ENCODE results near the gene HCRTR2.

DNA sequence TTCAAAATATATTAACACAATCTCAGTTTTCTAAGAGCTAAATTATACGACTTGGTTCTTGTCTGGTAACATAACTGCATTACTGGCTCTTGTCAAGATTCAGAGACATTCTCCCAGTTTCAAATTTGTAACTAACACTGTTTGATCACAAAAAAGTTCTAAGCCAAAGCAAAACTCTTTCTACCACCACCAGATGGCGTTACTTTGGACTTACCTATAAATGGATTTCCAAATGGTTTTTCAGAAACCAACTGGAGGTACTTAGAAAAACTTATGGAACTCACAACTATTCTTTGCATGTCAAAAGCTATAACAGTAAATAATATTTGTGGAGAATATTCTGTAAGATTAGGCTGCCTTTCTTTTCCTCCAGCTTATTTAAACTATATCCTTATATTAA, 118.8 kb downstream of the HCRTR2 start:
- TF ChIP-seq CTCF (IDR thresholded peaks at IDR 0.05): 0 out of 3 replicates have a peak, but pooled peaks have one; percentile 15
- no peak for TF ChIP-seq POLR2A (IDR thresholded peaks at IDR 0.05; ENCODE audit: low read length)
